ENCODE results near the gene UNC5C. TPM values are rescaled to one million over a fixed set of nuclear protein-coding genes. Genes with fewer than 3 reads are reported as not detected.

UNC5C gene
- total RNA-seq, 8 experiments from 2014 or later = 0.13 to 12.7 (median 3.5) TPM

DNA sequence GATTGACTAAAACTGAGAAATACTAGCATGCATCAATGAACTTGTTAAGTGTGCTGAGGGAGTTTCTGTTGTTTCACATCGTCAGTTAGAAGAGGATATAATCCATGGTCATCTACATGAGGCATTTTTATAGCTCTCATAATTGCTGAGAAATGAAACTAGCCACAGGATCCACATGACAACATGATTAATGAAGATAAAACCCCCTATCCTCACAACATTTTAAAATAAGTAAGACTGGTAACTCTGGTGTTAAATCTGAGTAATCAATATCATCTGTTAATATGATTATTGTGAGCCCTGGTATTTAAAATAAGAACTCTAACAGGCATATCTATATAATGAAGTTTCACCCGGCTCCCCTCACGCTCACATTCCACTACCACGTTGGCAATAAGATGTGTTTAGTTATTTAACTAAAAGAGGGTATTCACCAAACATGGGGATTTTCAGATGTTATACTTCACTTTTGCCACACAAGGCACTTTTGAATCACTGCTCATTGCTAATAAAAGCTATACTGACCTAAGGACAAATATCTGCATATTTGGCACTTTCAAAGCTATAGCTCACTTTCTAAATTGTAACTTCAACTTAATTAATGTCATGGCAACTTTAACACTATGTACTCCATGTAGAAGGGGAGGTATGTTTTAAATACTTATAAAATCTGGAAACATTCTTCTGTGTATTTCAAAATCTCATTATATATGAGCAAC is 6.7 kb downstream of the UNC5C start:
- H3K4me1 ChIP-seq (replicated peaks in 1 of 2) = peaks cover 3 to 19% of the 10 kb centered on the region in 2 donors

DNA sequence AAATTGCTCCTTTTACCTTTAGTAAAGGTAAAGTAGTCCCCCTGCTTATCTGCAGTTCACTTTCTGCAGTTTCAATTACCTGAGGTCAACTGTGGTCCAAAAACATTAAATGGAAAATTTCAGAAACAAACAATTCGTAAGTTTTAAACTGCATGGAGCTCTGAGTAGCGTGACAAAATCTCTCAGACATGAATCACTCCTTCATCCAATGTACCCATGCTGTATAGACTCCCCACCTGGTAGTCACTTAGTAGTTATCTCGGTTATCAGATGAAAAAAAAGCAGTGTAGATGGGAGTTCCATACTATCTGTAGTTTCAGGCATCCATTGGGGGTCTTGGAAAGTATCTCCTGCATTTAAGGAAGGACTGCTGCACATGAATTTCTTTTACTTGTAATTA is 7.7 kb downstream of the UNC5C start:
- Histone ChIP-seq H3K4me1 (replicated peaks in 1 of 2) (peaks cover 6 to 24% of the 10 kb centered on the region in 2 donors), H3K27ac (no peak overlapping the region), H3K4me3 (no peak overlapping the region)
- no peak for ATAC-seq (replicated peaks in 6 of 8)
- in situ Hi-C loops (cut with MboI; ENCODE audit: low pct_unique_long_range_greater_than_20kb in 2 of 9, low sequenced_read_pairs in 9 of 9, unreplicated experiment in 9 of 9) = no loop called here
- WGBS, 10 experiments = 0 to 100% (median 52%) methylated on average over 2 to 3 of the region's 3 CpGs; no CpG with 5 or more reads in 2 of the 10 experiments

More for the DNA sequence above, 6.7 kb downstream of the UNC5C start:
- in situ Hi-C loops (cut with MboI; ENCODE audit: low pct_unique_long_range_greater_than_20kb in 2 of 9, low sequenced_read_pairs in 9 of 9, unreplicated experiment in 9 of 9) = no loop called here
- no peak for ATAC-seq (replicated peaks in 6 of 8)
- H3K27ac ChIP-seq = no peak overlapping the region
- WGBS, 10 experiments = 0 to 90% (median 68%) methylated on average over 1 to 4 of the region's 4 CpGs; no CpG with 5 or more reads in 1 of the 10 experiments
- H3K4me3 ChIP-seq = no peak overlapping the region

DNA sequence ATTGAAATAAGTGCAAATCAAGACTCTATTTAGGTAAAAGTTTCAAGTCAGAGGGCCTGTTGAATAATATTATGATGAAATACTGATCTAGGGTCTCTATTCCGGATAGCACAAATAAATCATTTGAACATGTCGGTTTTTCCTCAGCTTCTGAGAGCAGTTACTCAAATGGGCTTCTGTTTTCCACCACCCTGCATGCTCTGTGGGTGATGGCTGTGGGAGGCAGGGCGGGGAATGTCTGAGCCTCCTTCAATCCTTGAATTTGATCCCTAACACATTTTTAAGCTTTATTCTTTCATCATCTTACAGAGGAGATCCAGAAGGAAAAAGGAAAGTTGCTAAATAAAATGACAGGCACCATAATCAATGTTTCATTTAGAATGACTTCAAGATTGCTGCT is 8.5 kb downstream of the UNC5C start:
- Histone ChIP-seq H3K4me3 (no peak overlapping the region), H3K4me1 (replicated peaks in 1 of 2) (peaks cover 6 to 24% of the 10 kb centered on the region in 2 donors), H3K27ac (no peak overlapping the region)
- in situ Hi-C loops (cut with MboI; ENCODE audit: low pct_unique_long_range_greater_than_20kb in 2 of 9, low sequenced_read_pairs in 9 of 9, unreplicated experiment in 9 of 9) = no loop called here
- ATAC-seq (replicated peaks in 6 of 8) = no peak
- 0 to 100% (median 44%) methylated on average over 1 to 3 of the region's 3 CpGs; no CpG with 5 or more reads in 2 of the 10 experiments for WGBS, 10 experiments

DNA sequence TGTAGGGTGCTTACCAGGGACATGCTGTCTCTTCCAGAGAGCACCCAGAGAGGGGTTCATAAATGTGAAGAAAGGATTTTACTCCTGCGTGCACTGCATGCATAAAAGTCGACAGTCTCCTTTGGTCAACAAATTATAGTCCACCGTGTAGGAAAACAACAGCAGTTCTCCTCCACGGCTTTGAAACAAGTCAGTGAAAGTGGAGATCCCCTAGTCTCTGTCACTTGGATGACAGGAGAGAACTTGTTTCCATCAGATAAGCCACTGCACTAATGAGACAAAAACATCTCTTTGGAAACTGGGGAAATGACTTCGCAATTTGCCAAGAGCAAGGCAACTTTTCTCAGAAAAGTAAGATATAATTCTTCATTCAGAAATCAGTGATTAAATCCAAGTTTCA is 9.7 kb downstream of the UNC5C start:
- no peak overlapping the region for H3K27ac ChIP-seq
- in situ Hi-C loops (cut with MboI; ENCODE audit: low pct_unique_long_range_greater_than_20kb in 2 of 9, low sequenced_read_pairs in 9 of 9, unreplicated experiment in 9 of 9) = no loop called here
- H3K4me3 ChIP-seq = no peak overlapping the region
- ATAC-seq (replicated peaks in 6 of 8) = no peak
- 17 to 100% (median 80%) methylated on average over 1 to 5 of the region's 5 CpGs; no CpG with 5 or more reads in 1 of the 10 experiments for WGBS, 10 experiments
- H3K4me1 ChIP-seq (replicated peaks in 1 of 2) = peaks cover 6 to 24% of the 10 kb centered on the region in 2 donors

DNA sequence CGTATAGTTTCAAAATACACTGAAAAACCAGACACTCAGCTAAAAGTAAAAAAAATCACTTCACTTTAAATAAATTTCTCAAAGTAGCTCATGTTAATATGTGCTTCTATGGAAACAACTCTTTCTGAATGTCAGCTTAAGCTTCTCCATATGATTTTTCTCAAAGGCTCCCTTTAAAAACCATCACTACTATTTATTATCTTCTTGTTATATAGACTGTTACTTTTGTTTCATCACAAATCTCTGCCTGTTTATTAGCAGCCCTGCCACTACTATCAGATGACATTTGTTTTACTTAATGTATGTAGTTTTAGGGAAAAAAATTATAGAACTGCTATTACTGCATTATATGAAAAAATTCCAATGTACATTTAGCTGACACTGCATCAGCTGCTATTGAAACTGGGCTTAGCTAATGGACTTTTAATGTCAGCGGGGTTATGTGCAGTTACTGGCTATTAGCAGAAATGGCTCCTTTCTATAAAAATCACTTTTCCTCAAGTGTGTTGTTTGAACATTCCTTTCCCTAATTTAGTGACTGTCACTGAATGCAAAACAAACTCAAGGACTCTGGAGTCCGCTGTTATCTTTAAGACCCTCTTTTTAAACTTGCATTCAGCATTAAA is 10.8 kb downstream of the UNC5C start:
- no peak overlapping the region for H3K4me3 ChIP-seq
- in situ Hi-C loops (cut with MboI; ENCODE audit: low pct_unique_long_range_greater_than_20kb in 2 of 9, low sequenced_read_pairs in 9 of 9, unreplicated experiment in 9 of 9) = no loop called here
- ATAC-seq (replicated peaks in 6 of 8) = no peak
- H3K4me1 ChIP-seq (replicated peaks in 1 of 2) = peaks cover 6 to 24% of the 10 kb centered on the region in 2 donors
- no peak overlapping the region for H3K27ac ChIP-seq
- WGBS, 10 experiments = 0 to 100% (median 86%) methylated on average over 1 to 3 of the region's 3 CpGs

DNA sequence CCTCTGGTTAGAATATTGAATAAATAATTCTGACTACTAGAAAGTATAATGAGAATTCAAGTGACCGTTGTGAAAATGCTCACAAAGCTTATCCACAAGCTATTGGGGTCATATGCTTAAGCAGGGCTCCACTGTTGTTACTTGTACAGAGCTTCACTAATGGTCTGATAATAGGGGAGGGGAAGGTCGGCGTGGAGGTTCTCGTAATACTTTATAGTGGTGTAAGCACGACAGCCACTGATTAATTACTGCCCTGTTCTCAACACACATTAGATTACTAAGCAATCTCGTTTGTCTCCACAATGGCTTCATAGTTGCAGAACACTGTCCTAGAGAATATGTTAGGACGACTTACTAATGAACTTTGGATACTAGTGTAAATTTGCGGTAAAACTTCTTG is 11.6 kb downstream of the UNC5C start:
- 0 to 100% (median 23%) methylated on average over 1 to 8 of the region's 8 CpGs for WGBS, 10 experiments
- Histone ChIP-seq H3K4me1 (replicated peaks in 1 of 2) (peaks cover 6 to 24% of the 10 kb centered on the region in 2 donors), H3K27ac (no peak overlapping the region), H3K4me3 (no peak overlapping the region)
- in situ Hi-C loops (cut with MboI; ENCODE audit: low pct_unique_long_range_greater_than_20kb in 2 of 9, low sequenced_read_pairs in 9 of 9, unreplicated experiment in 9 of 9) = no loop called here
- ATAC-seq (replicated peaks in 6 of 8) = peak in 5 of 8 experiments; percentile 100

DNA sequence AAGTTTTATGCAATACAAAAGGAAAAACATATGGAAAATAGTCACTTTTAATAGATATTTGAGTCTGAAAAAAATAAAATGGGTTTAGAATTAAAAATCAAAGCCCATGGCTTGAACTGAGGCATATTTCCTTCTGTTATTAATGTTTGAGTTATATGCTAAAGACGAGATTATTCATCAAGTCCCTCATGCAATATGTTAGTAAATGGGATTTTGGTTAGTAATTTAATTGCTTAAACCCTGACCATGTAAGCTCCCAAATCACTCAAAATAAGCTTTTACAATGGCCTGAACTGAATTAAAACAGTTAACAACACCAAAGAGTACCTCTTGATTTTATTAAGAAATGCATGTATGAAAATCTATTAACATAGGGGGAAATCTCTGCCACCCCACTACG is 12.1 kb downstream of the UNC5C start:
- H3K4me3 ChIP-seq = no peak overlapping the region
- WGBS, 10 experiments = 4 to 100% (median 81%) methylated on average over 1 to 2 of the region's 2 CpGs
- H3K27ac ChIP-seq = no peak overlapping the region
- H3K4me1 ChIP-seq (replicated peaks in 1 of 2) = peaks cover 6 to 24% of the 10 kb centered on the region in 2 donors
- no peak for ATAC-seq (replicated peaks in 6 of 8)
- in situ Hi-C loops (cut with MboI; ENCODE audit: low pct_unique_long_range_greater_than_20kb in 2 of 9, low sequenced_read_pairs in 9 of 9, unreplicated experiment in 9 of 9) = no loop called here

DNA sequence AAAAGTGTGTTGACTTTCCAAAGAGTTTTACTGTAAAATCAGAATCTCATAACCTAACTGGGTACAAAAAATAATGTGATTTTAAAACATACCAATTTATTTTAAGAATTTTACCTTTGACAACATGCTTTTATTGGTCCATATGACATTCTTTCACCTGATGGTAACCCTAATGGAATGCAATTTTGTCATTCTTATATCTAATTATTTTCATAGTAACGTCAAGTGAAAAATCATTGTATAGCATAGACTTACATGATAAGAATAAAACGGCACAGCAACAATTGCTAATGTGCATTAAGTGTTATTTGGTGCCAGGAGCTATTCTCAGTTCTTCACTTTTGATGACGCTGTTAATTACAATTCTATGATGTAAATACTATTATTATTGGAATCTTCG is 13.6 kb downstream of the UNC5C start:
- Histone ChIP-seq H3K4me3 (no peak overlapping the region), H3K4me1 (replicated peaks in 1 of 2) (peaks cover 6 to 24% of the 10 kb centered on the region in 2 donors), H3K27ac (no peak overlapping the region)
- 0 to 94% (median 57%) methylated on average over 1 to 4 of the region's 4 CpGs; no CpG with 5 or more reads in 2 of the 10 experiments for WGBS, 10 experiments
- no peak for ATAC-seq (replicated peaks in 6 of 8)
- in situ Hi-C loops (cut with MboI; ENCODE audit: low pct_unique_long_range_greater_than_20kb in 2 of 9, low sequenced_read_pairs in 9 of 9, unreplicated experiment in 9 of 9) = no loop called here

DNA sequence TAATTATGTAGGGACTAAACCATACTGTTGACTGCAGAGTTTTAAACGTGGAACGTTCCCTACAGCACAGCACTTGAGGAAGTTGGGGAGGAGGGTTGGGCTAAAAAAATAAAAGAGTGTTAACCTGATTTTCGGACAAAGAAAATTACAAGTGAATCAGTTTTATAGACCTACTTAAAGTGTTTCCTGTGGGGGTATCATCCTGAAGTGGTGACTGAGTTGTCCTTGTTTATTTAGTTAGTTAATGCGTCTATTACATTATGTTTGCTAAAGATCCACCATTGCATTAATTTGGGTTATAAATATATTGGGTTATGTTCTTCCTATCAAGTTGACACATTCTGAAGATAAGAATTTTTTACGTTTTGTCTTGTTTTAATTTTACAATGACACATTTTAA is 14.7 kb downstream of the UNC5C start:
- peaks cover 6 to 23% of the 10 kb centered on the region in 2 donors for H3K4me1 ChIP-seq (replicated peaks in 1 of 2)
- H3K4me3 ChIP-seq = no peak overlapping the region
- ATAC-seq (replicated peaks in 6 of 8) = no peak
- WGBS, 10 experiments = 10 to 88% (median 71%) methylated on average over 3 to 5 of the region's 5 CpGs
- in situ Hi-C loops (cut with MboI; ENCODE audit: low pct_unique_long_range_greater_than_20kb in 2 of 9, low sequenced_read_pairs in 9 of 9, unreplicated experiment in 9 of 9) = no loop called here
- H3K27ac ChIP-seq = no peak overlapping the region

DNA sequence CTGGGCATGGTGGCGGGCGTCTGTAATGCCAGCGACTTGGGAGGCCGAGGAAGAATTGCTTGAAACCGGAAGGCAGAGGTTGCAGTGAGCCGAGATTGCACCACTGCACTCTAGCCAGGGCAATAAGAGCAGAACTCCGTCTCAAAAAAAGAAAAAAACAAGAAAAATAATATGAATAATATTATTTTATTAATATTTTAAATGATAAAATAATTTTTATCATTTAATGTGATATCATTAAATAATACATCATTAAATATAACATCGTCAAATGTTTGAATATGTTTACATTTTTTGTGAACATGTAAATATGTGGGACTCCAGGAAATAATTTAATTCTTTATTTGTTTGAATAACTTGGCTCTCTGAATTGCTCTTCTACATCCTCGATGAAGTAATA is 15.5 kb downstream of the UNC5C start:
- H3K27ac ChIP-seq = no peak overlapping the region
- H3K4me3 ChIP-seq = no peak overlapping the region
- ATAC-seq (replicated peaks in 6 of 8) = no peak
- in situ Hi-C loops (cut with MboI; ENCODE audit: low pct_unique_long_range_greater_than_20kb in 2 of 9, low sequenced_read_pairs in 9 of 9, unreplicated experiment in 9 of 9) = no loop called here
- H3K4me1 ChIP-seq (replicated peaks in 1 of 2) = peaks cover 6 to 17% of the 10 kb centered on the region in 2 donors
- WGBS, 10 experiments = 29 to 100% (median 95%) methylated on average over 2 to 9 of the region's 9 CpGs

DNA sequence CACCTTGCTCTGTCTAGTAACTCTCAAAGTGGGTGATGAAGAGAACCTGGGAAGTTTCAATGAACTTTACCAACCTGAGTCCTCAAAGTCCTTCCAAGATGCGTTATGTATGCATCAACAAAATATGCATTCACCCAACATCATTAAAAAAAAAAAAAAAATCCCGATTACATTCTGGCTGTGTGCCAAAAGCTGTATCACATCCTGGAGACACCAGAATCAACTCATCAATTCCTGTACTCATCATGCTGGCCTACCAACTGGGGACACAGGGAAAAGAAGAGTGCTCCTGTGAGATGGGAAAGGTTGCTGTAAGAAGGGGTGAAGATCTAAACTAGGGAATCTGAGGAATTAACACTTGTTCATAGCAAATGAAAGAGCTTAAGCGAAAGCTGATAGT is 16.5 kb downstream of the UNC5C start:
- Histone ChIP-seq H3K4me1 (replicated peaks in 1 of 2) (peaks cover 6 to 8% of the 10 kb centered on the region in 2 donors), H3K27ac (no peak overlapping the region), H3K4me3 (no peak overlapping the region)
- WGBS, 10 experiments = 26 to 100% (median 83%) methylated on average over 1 to 3 of the region's 3 CpGs; no CpG with 5 or more reads in 1 of the 10 experiments
- ATAC-seq (replicated peaks in 6 of 8) = no peak
- in situ Hi-C loops (cut with MboI; ENCODE audit: low pct_unique_long_range_greater_than_20kb in 2 of 9, low sequenced_read_pairs in 9 of 9, unreplicated experiment in 9 of 9) = no loop called here

DNA sequence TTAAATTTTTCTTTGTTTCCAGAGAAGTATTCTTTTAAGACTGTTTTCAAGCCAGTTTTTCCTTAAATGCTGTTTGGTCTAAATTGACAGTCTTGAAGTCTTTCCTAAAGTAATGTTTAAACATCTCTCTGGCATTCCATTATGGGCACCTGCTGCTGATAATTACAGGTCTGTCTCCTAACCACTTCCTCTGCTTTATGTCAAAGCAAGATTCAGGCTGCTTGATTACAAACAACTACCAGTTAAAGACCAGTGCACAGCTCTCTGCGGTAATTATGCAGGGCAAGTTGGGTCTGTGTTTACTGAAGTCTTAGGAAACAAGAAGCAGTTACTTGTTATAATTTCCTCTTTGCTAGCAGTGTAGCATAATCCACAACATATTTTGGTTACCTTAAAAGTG is 17.6 kb downstream of the UNC5C start:
- ATAC-seq (replicated peaks in 6 of 8) = no peak
- Histone ChIP-seq H3K4me3 (no peak overlapping the region), H3K4me1 (replicated peaks in 1 of 2) (no peaks in the 10 kb centered on the region), H3K27ac (no peak overlapping the region)
- in situ Hi-C loops (cut with MboI; ENCODE audit: low pct_unique_long_range_greater_than_20kb in 2 of 9, low sequenced_read_pairs in 9 of 9, unreplicated experiment in 9 of 9) = no loop called here
- 0 to 100% (median 71%) methylated on average over 1 of the region's 1 CpG; no CpG with 5 or more reads in 3 of the 10 experiments for WGBS, 10 experiments

DNA sequence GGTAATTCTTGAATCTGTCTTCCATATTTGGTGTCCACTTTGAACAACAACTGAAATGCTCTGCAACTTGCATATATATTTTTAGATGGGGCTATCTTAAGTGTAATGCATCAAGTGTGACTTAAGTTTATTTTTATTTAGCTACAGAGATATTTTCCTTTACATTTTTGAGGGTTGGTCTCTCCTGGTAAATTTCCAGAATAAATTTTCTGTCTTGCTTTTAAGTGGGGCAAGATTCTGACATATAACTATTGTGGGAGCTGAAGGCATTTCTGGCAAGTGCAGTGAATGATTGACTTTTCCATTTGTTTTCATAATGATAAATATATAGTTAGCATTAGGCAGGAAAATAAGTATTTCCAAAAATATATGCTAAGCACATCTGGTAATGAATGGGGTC is 18.8 kb downstream of the UNC5C start:
- Histone ChIP-seq H3K4me3 (no peak overlapping the region), H3K4me1 (replicated peaks in 1 of 2) (no peaks in the 10 kb centered on the region), H3K27ac (no peak overlapping the region)
- ATAC-seq (replicated peaks in 6 of 8) = no peak
- in situ Hi-C loops (cut with MboI; ENCODE audit: low pct_unique_long_range_greater_than_20kb in 2 of 9, low sequenced_read_pairs in 9 of 9, unreplicated experiment in 9 of 9) = no loop called here
